ENCODE measurements around the gene TMEM30B. TPM values are rescaled to one million over a fixed set of nuclear protein-coding genes. Genes with fewer than 3 reads are reported as not detected.

TMEM30B gene
- total RNA-seq, 1 experiment from 2014 or later: 0.12 TPM

GRCh38 chr14:61280526-61281185, 482 bp downstream of the TMEM30B start:
- CTCF ChIA-PET: no interaction called here
- Histone ChIP-seq H3K79me2 (ENCODE audit: insufficient read depth, low read length) (no peaks in the 10 kb centered on the region), H3K36me3 (ENCODE audit: control insufficient read depth in 1 of 2, insufficient read depth in 2 of 2, low read length in 2 of 2) (no peaks in the 10 kb centered on the region), H3K9ac (ENCODE audit: low read length) (no peak overlapping the region), H3K4me3 (replicated peaks in 1 of 2; ENCODE audit: low read depth in 1 of 2, low read length in 2 of 2) (no peak overlapping the region), H3K27ac (ENCODE audit: low read depth, low read length) (no peak overlapping the region), H3K4me2 (ENCODE audit: low read length) (no peak overlapping the region), H3K9me3 (ENCODE audit: control insufficient read depth in 1 of 2, insufficient read depth in 1 of 2, low read depth in 1 of 2, low read length in 2 of 2) (no peaks in the 10 kb centered on the region; a peak in 1 of 4 replicates), H3K4me1 (ENCODE audit: control insufficient read depth in 1 of 2, insufficient read depth in 2 of 2, low read length in 2 of 2) (no peaks in the 10 kb centered on the region), H2AFZ (ENCODE audit: low read depth, low read length, poor library complexity, severe bottlenecking) (no peak overlapping the region), H4K20me1 (ENCODE audit: insufficient read depth) (no peaks in the 10 kb centered on the region), H3K27me3 (ENCODE audit: insufficient read depth, low read length) (no peaks in the 10 kb centered on the region), H3K9me2 (ENCODE audit: insufficient read depth) (no peaks in the 10 kb centered on the region)
- intact Hi-C loops (cut with micrococcal nuclease): no loop called here
- RAD21 ChIA-PET (ENCODE audit: low non-redundant PET in 1 of 2, low total read pairs in 2 of 2, uncharacterized antibody in 2 of 2, unreplicated experiment in 2 of 2): no interaction called here
- TF ChIP-seq ZFX (IDR thresholded peaks at IDR 0.05) (no peak), SRF (IDR thresholded peaks at IDR 0.05; ENCODE audit: low read depth) (no peak), JUND (IDR thresholded peaks at IDR 0.05) (no peak), CTCF (IDR thresholded peaks at IDR 0.05 in 2 of 3, conservative IDR thresholded peaks at IDR 0.05 in 1 of 3; ENCODE audit: borderline replicate concordance in 1 of 3, insufficient read depth in 1 of 3, low read depth in 2 of 3, low read length in 2 of 3) (no peak), TCF7L2 (IDR thresholded peaks at IDR 0.05; ENCODE audit: borderline replicate concordance, extremely low read depth, insufficient read depth, insufficient read length) (no peak), ATF3 (IDR thresholded peaks at IDR 0.05) (no peak), CBX3 (IDR thresholded peaks at IDR 0.05; ENCODE audit: low read depth) (no peak), REST (IDR thresholded peaks at IDR 0.05; ENCODE audit: low read depth) (no peak), SP1 (IDR thresholded peaks at IDR 0.05; ENCODE audit: low read depth) (no peak), ELF1 (IDR thresholded peaks at IDR 0.05; ENCODE audit: borderline replicate concordance, low read depth) (no peak), SIN3A (IDR thresholded peaks at IDR 0.05; ENCODE audit: low read depth) (no peak), YY1 (IDR thresholded peaks at IDR 0.05; ENCODE audit: extremely low read depth, insufficient replicate concordance, low read depth, low read length) (no peak), EGR1 (IDR thresholded peaks at IDR 0.05; ENCODE audit: low read depth) (no peak), ZNF274 (IDR thresholded peaks at IDR 0.05; ENCODE audit: low read depth, low read length) (no peak), EZH2phosphoT487 (IDR thresholded peaks at IDR 0.05; ENCODE audit: borderline replicate concordance) (no peak), ZBTB33 (IDR thresholded peaks at IDR 0.05; ENCODE audit: extremely low read depth, insufficient replicate concordance, low read length) (no peak), CEBPB (IDR thresholded peaks at IDR 0.05; ENCODE audit: low read depth) (no peak)
- ATAC-seq (no peak), DNase-seq (ENCODE audit: low read depth, low spot score) (no peak)
- POLR2A ChIA-PET: no interaction called here
- no TSS peak for BruUV-seq (replicated peaks)

Data from HCT116 (cell line).